PFSK-1 (cell line): Measurements from ENCODE around the gene DNAJB13.

Source experiments
- FOXP2 ChIP-seq: optimal IDR thresholded peaks from 2 replicates; pipeline ENCODE3; 2011; ENCODE audit warnings: borderline replicate concordance, control low read depth, inconsistent platforms; ENCODE audit not compliant: insufficient read depth; ENCODE audit errors: extremely low read length, extremely low read depth
- POLR2AphosphoS5 ChIP-seq: IDR thresholded peaks from 2 replicates; pipeline ENCODE4 v1.6.1; 2012; ENCODE audit warnings: low read depth, mild to moderate bottlenecking, control low read depth, low read length, moderate library complexity
- REST ChIP-seq, 2 experiments: IDR thresholded peaks; 2 replicates each; pipeline versions ENCODE4 v1.6.1 to v1.8.0; 2011 to 2012; ENCODE audit warnings: low read depth in 2 of 2, low read length in 2 of 2, control low read depth in 1 of 2, inconsistent platforms in 1 of 2, mild to moderate bottlenecking in 1 of 2, moderate library complexity in 1 of 2; ENCODE audit not compliant: insufficient read depth in 1 of 2
- SIN3A ChIP-seq: IDR thresholded peaks from 2 replicates; pipeline ENCODE4 v1.6.1; 2012; ENCODE audit warnings: mild to moderate bottlenecking, low read length, moderate library complexity, borderline replicate concordance; ENCODE audit not compliant: insufficient read depth
- TAF1 ChIP-seq: IDR thresholded peaks from 2 replicates; pipeline ENCODE4 v1.6.1; 2012; ENCODE audit warnings: low read length, control low read depth, borderline replicate concordance; ENCODE audit not compliant: insufficient read depth

DNAJB13 gene

GRCh38 chr11:74018331-74019005 is 67.6 kb downstream of the DNAJB13 start:
- TF ChIP-seq SIN3A (no peak), TAF1 (no peak), REST (IDR thresholded peaks at IDR 0.05; ENCODE audit: insufficient read depth in 1 of 2, low read depth in 2 of 2, low read length in 2 of 2) (no peak), POLR2AphosphoS5 (no peak), FOXP2 (no peak)

GRCh38 chr11:74019104-74019738 is 68.4 kb downstream of the DNAJB13 start:
- no peak for TF ChIP-seq SIN3A
- no peak for TF ChIP-seq REST (IDR thresholded peaks at IDR 0.05; ENCODE audit: insufficient read depth in 1 of 2, low read depth in 2 of 2, low read length in 2 of 2)
- no peak for TF ChIP-seq POLR2AphosphoS5
- TF ChIP-seq TAF1, result no peak
- TF ChIP-seq FOXP2, result no peak

- TF ChIP-seq FOXP2 (no peak), REST (IDR thresholded peaks at IDR 0.05; ENCODE audit: insufficient read depth in 1 of 2, low read depth in 2 of 2, low read length in 2 of 2) (no peak), TAF1 (no peak), SIN3A (no peak), POLR2AphosphoS5 (no peak)
Observed at GRCh38 chr11:74019860-74020259, 69.0 kb downstream of the DNAJB13 start.
